Liver (tissue), 9 donors: ENCODE measurements around the gene ROR1. TPM values are rescaled to one million over a fixed set of nuclear protein-coding genes. Genes with fewer than 3 reads are reported as not detected.

ENCODE experiments used
- DNase-seq: peaks from one replicate; pipeline ENCODE4 v3.0.0-alpha.2; 2017; ENCODE audit warnings: low spot score
- H3K27ac ChIP-seq, 2 donors: one replicate each; pipeline ENCODE4 v1.7.0; 2013; ENCODE audit warnings: inconsistent platforms in 2 of 2, low read length in 2 of 2, control low read depth in 1 of 2, low read depth in 1 of 2, mild to moderate bottlenecking in 1 of 2
- H3K27me3 ChIP-seq, 4 donors: one replicate each; pipeline versions ENCODE4 v1.6.1 to v1.7.0; 2013; ENCODE audit warnings: low read length in 3 of 4, inconsistent platforms in 1 of 4, mild to moderate bottlenecking in 1 of 4, moderate library complexity in 1 of 4; ENCODE audit not compliant: control insufficient read depth in 4 of 4, insufficient read depth in 4 of 4
- H3K36me3 ChIP-seq, 4 donors: one replicate each; pipeline versions ENCODE4 v1.6.1 to v1.7.0; 2013; ENCODE audit warnings: low read length in 3 of 4, mild to moderate bottlenecking in 3 of 4, low read depth in 1 of 4, moderate library complexity in 1 of 4; ENCODE audit not compliant: control insufficient read depth in 4 of 4, insufficient read depth in 3 of 4
- H3K4me1 ChIP-seq, 4 donors: one replicate each; pipeline versions ENCODE4 v1.6.1 to v1.7.0; 2013; ENCODE audit warnings: low read length in 3 of 4, mild to moderate bottlenecking in 3 of 4, moderate library complexity in 1 of 4; ENCODE audit not compliant: control insufficient read depth in 4 of 4, insufficient read depth in 4 of 4
- H3K4me3 ChIP-seq, 3 donors: one replicate each; pipeline versions ENCODE4 v1.6.1 to v1.7.0; 2013; ENCODE audit warnings: low read length in 3 of 3, control low read depth in 1 of 3, low read depth in 1 of 3, mild to moderate bottlenecking in 1 of 3
- H3K9ac ChIP-seq, 2 donors: one replicate each; pipeline ENCODE4 v1.7.0; 2013; ENCODE audit warnings: low read length in 2 of 2, mild to moderate bottlenecking in 2 of 2, moderate library complexity in 2 of 2, control low read depth in 1 of 2, low read depth in 1 of 2
- H3K9me3 ChIP-seq, 4 donors: one replicate each; pipeline versions ENCODE4 v1.6.1 to v1.7.0; 2013; ENCODE audit warnings: low read length in 3 of 4; ENCODE audit not compliant: control insufficient read depth in 4 of 4
- FOXA1 ChIP-seq: IDR thresholded peaks from 2 replicates; pipeline ENCODE4 v1.6.1; 2016; ENCODE audit warnings: antibody characterized with exemption
- HNF4A ChIP-seq, 2 donors: conservative IDR thresholded peaks; 2 replicates each; pipeline ENCODE4 v1.6.1; 2016; ENCODE audit warnings: antibody characterized with exemption in 2 of 2, mild to moderate bottlenecking in 2 of 2
- JUND ChIP-seq, 2 donors: IDR thresholded peaks; 2 replicates each; pipeline ENCODE4 v1.6.1; 2016; ENCODE audit warnings: antibody characterized with exemption in 2 of 2
- NR2F2 ChIP-seq: IDR thresholded peaks from 2 replicates; pipeline ENCODE4 v1.6.1; 2016; ENCODE audit warnings: antibody characterized with exemption
- RAD21 ChIP-seq, 2 donors: IDR thresholded peaks; 2 replicates each; pipeline ENCODE4 v1.6.1; 2016; ENCODE audit warnings: antibody characterized with exemption in 2 of 2, mild to moderate bottlenecking in 2 of 2
- RXRA ChIP-seq, 2 donors: IDR thresholded peaks; 2 replicates each; pipeline ENCODE4 v1.6.1; 2017 to 2018; ENCODE audit warnings: antibody characterized with exemption in 2 of 2, mild to moderate bottlenecking in 1 of 2
- TAF1 ChIP-seq: conservative IDR thresholded peaks from 2 replicates; pipeline ENCODE4 v1.6.1; 2016; ENCODE audit warnings: antibody characterized with exemption, mild to moderate bottlenecking
- WGBS: extraction: QIAGEN DNeasy Blood & Tissue Kit; methylation state at CpG from one replicate; pipeline ENCODE4 v1.1.7; 2013; 5-methylcytosine and 5-hydroxymethylcytosine counted together
- polyA plus RNA-seq, 2 donors: library from polyadenylated mRNA; stranded (reverse) in 1 of 2; unstranded in 1 of 2; fragments of 200-250 nt in 1 of 2; fragments of >200 nt in 1 of 2; fragmentation: Nextera tagmentation in 1 of 2; extraction: Ambion mirVana in 1 of 2; gene quantifications; one replicate each; pipeline versions ENCODE4 v1.2.1 to v1.2.3, GENCODE V29; 2013 to 2015
- total RNA-seq, 2 donors: library from RNA; depleted of rRNA; stranded (reverse); fragments of >200 nt; gene quantifications; one replicate each; pipeline ENCODE4 v1.2.3, GENCODE V29; 2014
- TF ChIP-seq, protein P1 (sequence below): fragments of 150-350 bp; IDR thresholded peaks from 2 replicates; pipeline ENCODE4 v1.5.1; 2017; ENCODE audit warnings: improper control_type of control experiment, low read depth, low read length; ENCODE audit not compliant: missing input control
- TF ChIP-seq, protein P2 (sequence below): IDR thresholded peaks from 2 replicates; pipeline ENCODE4 v1.6.1; 2016; ENCODE audit warnings: antibody characterized with exemption
- donor health status: healthy.
- donor health status: healthy.
- donor health status: healthy.
- donor health status: healthy.
- donor health status: healthy.

ROR1 gene
- total and polyA plus RNA-seq, 4 donors: 0.15 to 0.98 (median 0.37) TPM

DNA sequence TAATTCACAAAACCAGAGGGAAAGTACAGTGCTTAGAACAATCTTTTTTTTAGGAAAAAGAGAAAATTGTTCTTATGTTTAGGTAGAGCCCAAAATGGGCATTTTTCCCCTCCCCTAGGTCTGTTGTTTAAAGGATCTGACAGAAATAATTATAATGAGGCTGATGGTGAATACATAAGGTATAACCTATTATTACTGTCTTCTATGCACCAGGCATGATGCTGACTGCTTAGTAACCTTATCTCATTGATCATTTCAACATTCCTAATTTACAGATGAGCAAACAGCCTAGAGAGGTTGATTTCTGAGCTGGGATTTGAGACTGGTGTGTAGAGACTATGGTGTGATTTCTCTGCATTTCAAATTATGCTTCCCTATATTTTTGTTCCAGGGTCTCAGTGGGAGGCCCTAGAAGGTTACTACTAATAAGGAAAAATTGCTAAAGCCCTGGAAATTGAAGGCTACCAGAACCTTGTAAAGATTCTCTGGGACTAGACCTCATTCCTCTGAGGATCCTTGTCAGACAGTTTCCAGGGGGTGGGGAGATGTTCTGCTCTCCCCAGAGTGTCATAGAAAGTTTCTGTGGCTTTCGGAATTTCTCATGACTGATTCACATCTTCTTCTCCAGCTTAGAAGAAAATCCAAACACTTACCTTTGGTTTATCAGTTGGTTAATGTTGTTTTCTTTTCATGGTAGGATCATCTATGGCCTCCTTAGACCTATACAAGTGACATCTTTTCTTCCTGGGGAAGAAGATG is 44.9 kb downstream of the ROR1 start (continued):
- TF ChIP-seq RAD21 (IDR thresholded peaks at IDR 0.05) (no peak), JUND (IDR thresholded peaks at IDR 0.05) (no peak), HNF4A (conservative IDR thresholded peaks at IDR 0.05) (no peak)
- TF ChIP-seq, protein P1, sequence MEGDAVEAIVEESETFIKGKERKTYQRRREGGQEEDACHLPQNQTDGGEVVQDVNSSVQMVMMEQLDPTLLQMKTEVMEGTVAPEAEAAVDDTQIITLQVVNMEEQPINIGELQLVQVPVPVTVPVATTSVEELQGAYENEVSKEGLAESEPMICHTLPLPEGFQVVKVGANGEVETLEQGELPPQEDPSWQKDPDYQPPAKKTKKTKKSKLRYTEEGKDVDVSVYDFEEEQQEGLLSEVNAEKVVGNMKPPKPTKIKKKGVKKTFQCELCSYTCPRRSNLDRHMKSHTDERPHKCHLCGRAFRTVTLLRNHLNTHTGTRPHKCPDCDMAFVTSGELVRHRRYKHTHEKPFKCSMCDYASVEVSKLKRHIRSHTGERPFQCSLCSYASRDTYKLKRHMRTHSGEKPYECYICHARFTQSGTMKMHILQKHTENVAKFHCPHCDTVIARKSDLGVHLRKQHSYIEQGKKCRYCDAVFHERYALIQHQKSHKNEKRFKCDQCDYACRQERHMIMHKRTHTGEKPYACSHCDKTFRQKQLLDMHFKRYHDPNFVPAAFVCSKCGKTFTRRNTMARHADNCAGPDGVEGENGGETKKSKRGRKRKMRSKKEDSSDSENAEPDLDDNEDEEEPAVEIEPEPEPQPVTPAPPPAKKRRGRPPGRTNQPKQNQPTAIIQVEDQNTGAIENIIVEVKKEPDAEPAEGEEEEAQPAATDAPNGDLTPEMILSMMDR: no peak

DNA sequence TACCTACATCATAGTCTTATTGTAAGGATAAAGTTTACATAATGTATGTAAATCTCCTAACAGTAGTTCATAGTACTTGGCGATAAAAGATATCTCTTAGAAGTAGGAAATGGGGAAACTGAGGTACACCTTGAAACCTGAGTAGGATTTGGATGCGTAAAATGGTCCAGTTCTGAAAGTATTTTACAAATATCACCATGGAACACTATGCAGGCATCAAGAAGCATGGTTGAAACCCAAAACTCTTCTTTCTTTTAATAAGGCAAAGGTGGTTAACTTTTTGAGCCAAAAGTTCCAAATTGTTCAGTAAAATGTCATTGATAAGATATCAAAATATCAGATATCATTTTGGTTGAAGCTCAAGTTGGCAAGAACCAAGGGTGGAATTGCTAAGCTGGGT is 46.0 kb downstream of the ROR1 start:
- 95% methylated on average over 2 of the region's 2 CpGs for WGBS
- H3K4me1 ChIP-seq: no peaks in the 10 kb centered on the region

DNA sequence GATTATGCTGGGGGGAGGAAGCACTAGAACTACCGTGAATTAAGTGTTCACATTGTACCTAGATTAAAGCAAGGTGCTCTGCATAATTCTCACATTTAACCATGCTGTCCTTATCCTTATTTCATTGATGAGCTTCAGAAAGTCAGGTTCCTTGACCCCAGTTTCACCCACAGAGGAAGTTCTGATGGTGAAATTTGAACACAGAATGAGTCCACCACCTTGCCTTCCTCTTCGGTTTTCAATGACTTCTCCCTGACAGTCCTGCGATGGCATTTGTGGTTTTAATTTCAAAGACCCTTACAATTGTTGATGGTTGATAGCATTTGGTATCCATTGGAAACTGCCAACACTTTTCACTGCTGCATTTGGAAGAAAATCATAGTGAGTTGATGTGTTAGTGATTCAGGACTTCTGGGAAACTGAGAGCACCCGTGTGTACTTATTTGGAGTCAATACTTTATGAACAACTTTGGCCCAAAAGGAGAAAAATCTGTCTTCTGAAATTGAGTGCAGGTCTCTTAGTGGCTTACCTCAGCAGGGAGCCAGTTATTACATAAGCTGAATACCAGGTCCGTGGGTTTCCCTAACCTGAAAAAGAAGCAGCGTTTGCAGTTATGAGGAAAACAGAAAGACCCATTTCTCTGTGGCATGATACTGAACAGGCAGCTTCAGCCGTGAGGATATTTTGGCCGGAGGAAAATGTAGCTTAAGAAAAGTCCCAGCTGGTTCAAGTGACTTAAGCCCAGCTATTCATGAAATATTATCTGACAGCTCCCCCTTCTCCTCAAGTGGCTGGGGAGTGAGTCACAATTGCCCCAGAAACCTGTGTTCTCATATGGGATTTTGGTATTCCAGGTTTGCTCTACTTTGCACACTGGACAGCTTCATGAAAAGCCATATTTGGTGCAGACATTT is 47.5 kb downstream of the ROR1 start:
- Histone ChIP-seq H3K9me3 (no peaks in the 10 kb centered on the region), H3K9ac (no peak overlapping the region), H3K4me1 (no peaks in the 10 kb centered on the region), H3K27ac (no peak overlapping the region), H3K4me3 (no peak overlapping the region), H3K27me3 (peaks cover 0 to 5% (median 0%) of the 10 kb centered on the region in 4 donors), H3K36me3 (no peaks in the 10 kb centered on the region)
- 77% methylated on average over 8 of the region's 8 CpGs for WGBS
- no peak for DNase-seq
- TF ChIP-seq RXRA (IDR thresholded peaks at IDR 0.05): no peak
- no peak for TF ChIP-seq FOXA1
- no peak for TF ChIP-seq JUND (IDR thresholded peaks at IDR 0.05)
- TF ChIP-seq RAD21 (IDR thresholded peaks at IDR 0.05): no peak
- no peak for TF ChIP-seq NR2F2

More for the DNA sequence above, 46.0 kb downstream of the ROR1 start:
- TF ChIP-seq, protein P2, sequence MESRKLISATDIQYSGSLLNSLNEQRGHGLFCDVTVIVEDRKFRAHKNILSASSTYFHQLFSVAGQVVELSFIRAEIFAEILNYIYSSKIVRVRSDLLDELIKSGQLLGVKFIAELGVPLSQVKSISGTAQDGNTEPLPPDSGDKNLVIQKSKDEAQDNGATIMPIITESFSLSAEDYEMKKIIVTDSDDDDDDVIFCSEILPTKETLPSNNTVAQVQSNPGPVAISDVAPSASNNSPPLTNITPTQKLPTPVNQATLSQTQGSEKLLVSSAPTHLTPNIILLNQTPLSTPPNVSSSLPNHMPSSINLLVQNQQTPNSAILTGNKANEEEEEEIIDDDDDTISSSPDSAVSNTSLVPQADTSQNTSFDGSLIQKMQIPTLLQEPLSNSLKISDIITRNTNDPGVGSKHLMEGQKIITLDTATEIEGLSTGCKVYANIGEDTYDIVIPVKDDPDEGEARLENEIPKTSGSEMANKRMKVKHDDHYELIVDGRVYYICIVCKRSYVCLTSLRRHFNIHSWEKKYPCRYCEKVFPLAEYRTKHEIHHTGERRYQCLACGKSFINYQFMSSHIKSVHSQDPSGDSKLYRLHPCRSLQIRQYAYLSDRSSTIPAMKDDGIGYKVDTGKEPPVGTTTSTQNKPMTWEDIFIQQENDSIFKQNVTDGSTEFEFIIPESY: no peak
- DNase-seq: no peak
- Histone ChIP-seq H3K4me3 (no peak overlapping the region), H3K36me3 (no peaks in the 10 kb centered on the region), H3K9me3 (no peaks in the 10 kb centered on the region), H3K9ac (no peak overlapping the region), H3K27me3 (peaks cover 0 to 5% (median 0%) of the 10 kb centered on the region in 4 donors), H3K27ac (no peak overlapping the region)

DNA sequence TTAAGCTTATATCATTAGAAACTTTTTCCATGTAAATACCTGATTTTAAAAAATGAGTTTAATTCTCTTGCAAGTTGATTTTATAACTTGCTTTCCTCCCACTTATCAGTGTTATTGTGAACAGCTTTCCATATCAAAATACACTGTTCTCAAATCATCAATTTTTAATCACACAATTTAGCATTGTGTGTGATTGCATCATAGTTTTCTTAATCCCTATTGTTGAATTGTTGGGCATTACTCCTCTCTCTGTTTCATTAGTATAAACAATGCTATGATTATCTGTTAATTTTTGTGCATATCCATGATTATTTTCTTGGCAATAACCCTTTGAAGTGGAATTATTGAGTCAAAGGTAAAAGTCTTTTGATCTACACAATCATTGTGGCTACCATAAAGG is 48.7 kb downstream of the ROR1 start:
- Histone ChIP-seq H3K27ac (no peak overlapping the region), H3K27me3 (peaks cover 0 to 5% (median 0%) of the 10 kb centered on the region in 4 donors), H3K9ac (no peak overlapping the region), H3K9me3 (no peaks in the 10 kb centered on the region), H3K36me3 (no peaks in the 10 kb centered on the region), H3K4me3 (no peak overlapping the region), H3K4me1 (no peaks in the 10 kb centered on the region)
- DNase-seq: no peak
- TF ChIP-seq TAF1: no peak
